ENCODE measurements around the gene GPHN. TPM values are rescaled to one million over a fixed set of nuclear protein-coding genes. Genes with fewer than 3 reads are reported as not detected.

Gene GPHN
- total and polyA plus RNA-seq, 4 donors, result 9.1 to 57.6 (median 33.9) TPM

DNA sequence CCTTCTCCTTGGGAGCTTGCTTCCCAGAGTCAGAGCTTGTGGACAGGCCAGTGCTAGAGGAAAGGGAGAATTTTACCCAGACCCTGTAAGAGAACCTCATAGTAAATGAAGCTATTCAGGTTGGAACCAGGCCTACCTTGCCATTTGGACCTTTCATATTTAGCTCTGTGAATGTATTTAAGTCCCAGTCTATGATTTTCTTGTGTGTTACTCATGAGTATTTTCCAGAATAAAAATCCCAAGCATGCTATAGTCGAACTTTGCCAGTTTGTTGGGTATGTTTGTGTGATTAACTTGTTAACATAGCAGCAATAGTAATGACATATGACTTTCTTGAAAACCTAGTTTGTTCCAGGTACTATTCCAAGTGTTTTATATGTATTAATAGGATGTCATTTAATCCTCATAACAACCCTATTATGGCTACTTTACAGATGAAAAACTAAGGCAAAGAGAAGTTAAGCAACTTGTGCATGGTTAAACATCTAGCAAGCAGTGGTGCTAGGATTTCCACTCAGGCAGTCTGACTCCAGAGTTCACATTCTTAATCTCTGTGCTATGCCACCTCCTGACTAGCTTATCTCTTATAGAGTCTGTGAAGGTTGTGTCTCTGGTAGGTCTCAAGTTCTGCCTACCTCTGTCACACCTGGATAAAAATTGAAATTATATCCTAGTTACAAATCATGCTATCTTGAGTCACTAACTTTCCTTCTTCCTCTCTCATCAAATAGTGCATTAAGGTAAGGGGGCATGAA lies 633.4 kb downstream of the GPHN start:
- Histone ChIP-seq H3K36me3 (ENCODE audit: control insufficient read depth in 4 of 4, insufficient read depth in 4 of 4, low read length in 4 of 4) (peaks cover 0 to 5% (median 0%) of the 10 kb centered on the region in 4 donors), H3K9me3 (ENCODE audit: control insufficient read depth in 4 of 4, insufficient read depth in 3 of 4, low read length in 3 of 4) (no peaks in the 10 kb centered on the region), H3K4me1 (ENCODE audit: control insufficient read depth in 5 of 5, insufficient read depth in 5 of 5, low read length in 5 of 5) (no peaks in the 10 kb centered on the region), H3K27ac (ENCODE audit: low read depth in 1 of 2, low read length in 1 of 2) (no peak overlapping the region), H3K27me3 (ENCODE audit: control insufficient read depth in 3 of 3, insufficient read depth in 3 of 3, low read length in 2 of 3) (no peaks in the 10 kb centered on the region), H3K4me3 (no peak overlapping the region), H3K9ac (ENCODE audit: insufficient read depth in 1 of 2, low read length in 2 of 2) (no peak overlapping the region)
- TF ChIP-seq, protein P1, sequence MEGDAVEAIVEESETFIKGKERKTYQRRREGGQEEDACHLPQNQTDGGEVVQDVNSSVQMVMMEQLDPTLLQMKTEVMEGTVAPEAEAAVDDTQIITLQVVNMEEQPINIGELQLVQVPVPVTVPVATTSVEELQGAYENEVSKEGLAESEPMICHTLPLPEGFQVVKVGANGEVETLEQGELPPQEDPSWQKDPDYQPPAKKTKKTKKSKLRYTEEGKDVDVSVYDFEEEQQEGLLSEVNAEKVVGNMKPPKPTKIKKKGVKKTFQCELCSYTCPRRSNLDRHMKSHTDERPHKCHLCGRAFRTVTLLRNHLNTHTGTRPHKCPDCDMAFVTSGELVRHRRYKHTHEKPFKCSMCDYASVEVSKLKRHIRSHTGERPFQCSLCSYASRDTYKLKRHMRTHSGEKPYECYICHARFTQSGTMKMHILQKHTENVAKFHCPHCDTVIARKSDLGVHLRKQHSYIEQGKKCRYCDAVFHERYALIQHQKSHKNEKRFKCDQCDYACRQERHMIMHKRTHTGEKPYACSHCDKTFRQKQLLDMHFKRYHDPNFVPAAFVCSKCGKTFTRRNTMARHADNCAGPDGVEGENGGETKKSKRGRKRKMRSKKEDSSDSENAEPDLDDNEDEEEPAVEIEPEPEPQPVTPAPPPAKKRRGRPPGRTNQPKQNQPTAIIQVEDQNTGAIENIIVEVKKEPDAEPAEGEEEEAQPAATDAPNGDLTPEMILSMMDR (IDR thresholded peaks at IDR 0.05; ENCODE audit: control extremely low read depth, extremely low read depth), result no peak
- WGBS, 2 donors, result 50 to 90% methylated on average over 1 of the region's 1 CpG
- DNase-seq (no peak), ATAC-seq (ENCODE audit: insufficient read depth, low FRiP score) (no peak)

DNA sequence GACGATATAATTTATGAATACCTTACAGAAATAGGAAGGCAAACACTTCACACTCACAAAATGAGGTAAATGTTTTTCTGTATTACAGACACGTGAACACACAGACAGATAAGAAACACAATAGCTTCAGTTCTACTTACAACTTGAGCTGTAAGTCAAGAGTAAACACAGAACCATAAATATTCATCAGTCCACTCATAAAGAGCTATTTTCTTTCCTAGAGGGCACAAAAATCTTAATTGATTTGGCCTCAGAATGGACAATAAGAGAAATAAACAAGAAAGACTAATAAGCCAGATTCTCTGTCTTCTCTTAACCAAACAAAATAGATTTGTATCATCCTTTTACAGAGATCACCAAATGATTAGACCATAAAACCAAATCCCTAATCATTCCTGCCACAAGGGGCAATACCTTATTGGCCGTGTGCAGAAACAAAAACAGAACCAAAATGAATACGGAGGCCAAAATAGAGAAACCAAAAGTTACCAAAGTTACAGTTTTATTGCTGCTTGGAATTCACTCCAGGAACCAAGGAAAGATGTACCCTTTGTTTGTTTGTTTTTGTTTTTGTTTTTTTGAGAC lies 643.2 kb downstream of the GPHN start:
- ATAC-seq (ENCODE audit: insufficient read depth, low FRiP score) (no peak), DNase-seq (no peak)
- H3K36me3 ChIP-seq (ENCODE audit: control insufficient read depth in 4 of 4, insufficient read depth in 4 of 4, low read length in 4 of 4), result no peaks in the 10 kb centered on the region
- WGBS, 2 donors, result 81 to 91% methylated on average over 4 of the region's 4 CpGs
- H3K4me3 ChIP-seq, result no peak overlapping the region
- no peak overlapping the region for H3K27ac ChIP-seq (ENCODE audit: low read depth in 1 of 2, low read length in 1 of 2)
- H3K9me3 ChIP-seq (ENCODE audit: control insufficient read depth in 4 of 4, insufficient read depth in 3 of 4, low read length in 3 of 4), result no peaks in the 10 kb centered on the region
- TF ChIP-seq, protein P1 (IDR thresholded peaks at IDR 0.05; ENCODE audit: control extremely low read depth, extremely low read depth), result no peak
- H3K9ac ChIP-seq (ENCODE audit: insufficient read depth in 1 of 2, low read length in 2 of 2), result no peak overlapping the region
- no peaks in the 10 kb centered on the region for H3K4me1 ChIP-seq (ENCODE audit: control insufficient read depth in 5 of 5, insufficient read depth in 5 of 5, low read length in 5 of 5)
- no peaks in the 10 kb centered on the region for H3K27me3 ChIP-seq (ENCODE audit: control insufficient read depth in 3 of 3, insufficient read depth in 3 of 3, low read length in 2 of 3)

DNA sequence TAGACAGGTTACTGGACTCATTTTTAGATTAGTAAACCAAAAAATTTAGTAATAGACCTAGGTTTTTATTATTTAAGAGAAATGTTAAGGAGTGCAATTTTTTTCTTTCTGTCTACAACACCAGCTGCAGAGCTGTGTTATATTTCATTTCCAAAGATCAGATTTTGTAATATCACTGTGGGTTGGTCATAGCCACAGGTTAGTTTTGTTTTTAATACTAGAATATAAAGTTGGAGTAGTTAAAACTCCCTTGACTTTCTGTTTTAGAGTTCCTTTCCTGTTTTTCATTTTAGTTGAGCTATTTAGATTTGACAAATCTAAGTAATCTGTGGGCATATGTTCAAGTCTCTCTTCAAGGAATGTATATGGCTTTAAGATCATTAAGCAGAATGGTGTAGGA lies 650.6 kb downstream of the GPHN start:
- no peak overlapping the region for H3K4me3 ChIP-seq
- H3K4me1 ChIP-seq (ENCODE audit: control insufficient read depth in 5 of 5, insufficient read depth in 5 of 5, low read length in 5 of 5), result no peaks in the 10 kb centered on the region
- H3K36me3 ChIP-seq (ENCODE audit: control insufficient read depth in 4 of 4, insufficient read depth in 4 of 4, low read length in 4 of 4), result no peaks in the 10 kb centered on the region
- TF ChIP-seq, protein P1 (IDR thresholded peaks at IDR 0.05; ENCODE audit: control extremely low read depth, extremely low read depth), result no peak
- no peak overlapping the region for H3K9ac ChIP-seq (ENCODE audit: insufficient read depth in 1 of 2, low read length in 2 of 2)
- ATAC-seq (ENCODE audit: insufficient read depth, low FRiP score) (no peak), DNase-seq (no peak)
- peaks cover 0 to 2% (median 0%) of the 10 kb centered on the region in 4 donors for H3K9me3 ChIP-seq (ENCODE audit: control insufficient read depth in 4 of 4, insufficient read depth in 3 of 4, low read length in 3 of 4)
- H3K27ac ChIP-seq (ENCODE audit: low read depth in 1 of 2, low read length in 1 of 2), result no peak overlapping the region
- H3K27me3 ChIP-seq (ENCODE audit: control insufficient read depth in 3 of 3, insufficient read depth in 3 of 3, low read length in 2 of 3), result no peaks in the 10 kb centered on the region

Data from lung (tissue), 12 donors.